Activated CD8-positive, alpha-beta memory T cell treated with anti-CD3 and anti-CD28 coated beads for 24 hours (primary cell): Measurements from ENCODE around the gene ADAMTSL2.

Source experiments
- DNase-seq: peaks from one replicate; pipeline ENCODE4 v3.0.0-alpha.2; 2020

ADAMTSL2 gene

DNA sequence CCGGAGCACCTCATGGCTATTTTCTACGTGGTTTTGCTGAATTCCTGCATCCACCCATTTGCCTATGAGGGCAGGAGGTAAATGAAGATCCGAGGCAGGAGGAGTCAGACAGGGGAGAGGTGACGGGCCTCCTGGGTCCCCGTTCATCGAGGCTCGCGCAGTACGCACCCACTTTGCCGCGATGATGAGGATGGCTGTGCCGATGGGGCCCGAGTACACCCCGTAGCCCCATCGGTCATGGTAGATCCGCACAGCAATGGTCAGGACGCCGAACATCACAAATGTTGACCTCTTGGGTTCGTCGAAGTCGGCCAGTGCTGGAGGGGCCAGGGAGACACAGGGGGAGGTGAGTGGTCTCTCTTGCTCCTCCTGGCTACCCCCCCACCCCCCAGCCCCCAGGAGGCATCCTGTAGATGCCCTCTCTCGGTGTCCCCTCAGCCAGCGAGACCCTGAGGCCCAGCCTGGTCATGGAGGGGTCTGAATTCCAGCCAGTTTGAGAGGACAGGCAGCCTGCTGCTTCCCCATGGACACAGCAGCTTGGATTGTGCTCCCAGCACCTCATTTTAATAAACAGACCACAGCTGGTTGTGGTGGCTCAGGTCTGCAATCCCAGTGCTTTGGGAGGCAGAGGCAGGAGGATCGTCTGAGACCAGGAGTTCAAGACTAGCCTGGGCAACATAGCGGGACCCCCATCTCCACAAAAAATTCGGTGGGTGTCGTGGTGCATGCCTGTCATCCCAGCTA is 15.6 kb upstream of the ADAMTSL2 start:
- DNase-seq = no peak

DNA sequence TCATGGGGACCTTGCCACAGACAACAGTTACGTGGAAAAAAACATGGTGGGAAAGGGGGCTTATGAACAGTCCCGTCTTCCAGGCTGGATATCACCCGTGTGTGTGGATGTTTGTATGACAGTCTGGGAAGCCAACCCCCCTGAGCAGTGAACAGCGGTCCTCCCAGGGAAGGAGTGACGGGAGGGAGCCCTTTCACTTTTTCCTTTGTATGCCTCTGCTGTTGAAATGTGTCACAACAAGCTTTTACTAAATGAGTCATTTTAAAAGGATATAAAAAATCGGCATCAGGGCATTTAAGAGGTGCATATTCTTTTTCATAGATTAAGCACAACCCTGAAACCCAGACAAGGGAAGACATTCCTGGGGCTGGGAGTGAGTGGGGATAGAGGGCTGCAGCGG is 14.8 kb upstream of the ADAMTSL2 start:
- DNase-seq = no peak

DNA sequence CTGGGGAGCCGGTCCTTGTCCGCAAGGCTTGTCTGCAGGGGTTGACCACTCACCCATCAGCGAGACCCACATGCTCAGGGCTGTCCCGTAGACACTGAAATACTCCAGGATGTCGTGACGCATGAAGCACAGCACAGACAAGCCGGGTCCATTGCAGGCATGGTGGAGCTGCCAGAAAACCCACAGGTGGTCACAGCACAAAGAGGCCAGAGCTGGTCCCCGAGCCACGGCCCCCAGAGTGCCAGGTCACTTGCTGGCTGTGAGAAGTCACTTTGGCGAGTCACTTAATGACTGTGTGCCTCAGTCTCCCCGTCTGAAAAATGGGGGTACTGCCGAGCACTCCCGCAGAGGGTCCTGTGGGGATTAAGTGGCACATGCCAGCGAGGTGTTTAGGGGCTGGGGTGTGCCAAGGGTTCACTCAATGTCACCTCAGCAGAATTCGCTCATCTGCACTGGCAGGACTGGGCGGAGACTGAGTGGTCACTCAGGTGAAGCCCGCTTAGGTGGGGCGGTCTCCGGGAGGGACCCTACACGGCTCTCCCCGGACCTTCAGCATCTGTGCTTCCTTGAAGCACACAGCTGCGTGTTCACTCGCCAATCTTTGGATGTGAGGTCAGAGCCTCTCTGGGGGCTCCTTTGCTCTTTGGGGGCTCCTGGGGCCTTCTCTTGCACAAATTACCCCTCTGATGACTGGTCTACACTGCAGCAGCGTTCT is 14.2 kb upstream of the ADAMTSL2 start:
- DNase-seq = no peak

DNA sequence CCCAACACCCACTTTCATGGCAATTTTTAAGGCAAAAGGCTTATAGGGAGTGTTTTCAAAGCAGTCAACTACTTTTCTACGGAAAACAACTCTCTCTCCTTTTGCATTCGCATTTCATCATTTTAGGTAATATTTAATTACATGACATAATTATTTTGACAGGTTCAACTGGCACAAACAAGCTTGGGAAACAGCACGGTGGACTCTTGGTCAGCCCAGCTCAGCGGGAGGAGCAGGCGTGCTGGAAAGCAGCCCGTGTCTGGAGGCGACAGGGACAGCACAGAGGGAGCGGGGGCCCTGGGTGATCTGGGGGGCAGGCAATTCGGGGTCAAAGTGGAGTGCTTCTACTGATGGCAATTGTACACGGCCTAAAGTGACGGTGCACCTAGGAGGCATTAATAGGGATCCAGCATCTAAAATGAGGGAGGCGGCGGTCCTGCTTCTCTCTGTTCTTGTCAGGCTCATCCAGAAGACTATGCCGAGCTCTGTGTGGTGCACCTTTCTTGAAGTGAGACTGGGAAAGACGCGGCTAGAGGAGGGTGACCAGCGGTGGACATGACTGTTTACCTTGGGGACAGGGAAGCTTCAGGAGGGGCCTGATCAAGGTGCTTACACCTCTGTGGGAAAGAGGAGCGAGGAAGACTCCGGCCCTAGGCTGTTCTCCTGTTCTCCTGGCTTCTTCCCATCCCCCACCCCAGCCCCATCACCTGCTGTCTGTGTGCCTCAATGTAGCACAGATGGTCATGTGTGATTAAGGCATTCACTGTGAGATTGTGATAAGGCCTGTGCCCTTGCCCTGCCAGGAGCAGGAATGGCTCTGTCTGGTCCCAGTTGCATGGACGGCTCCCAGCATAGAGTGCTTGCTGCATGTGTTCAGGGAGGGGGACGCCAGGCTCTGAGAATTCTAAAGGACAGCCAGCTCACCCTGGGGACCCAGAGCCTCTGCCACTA is 13.1 kb upstream of the ADAMTSL2 start:
- no peak for DNase-seq

DNA sequence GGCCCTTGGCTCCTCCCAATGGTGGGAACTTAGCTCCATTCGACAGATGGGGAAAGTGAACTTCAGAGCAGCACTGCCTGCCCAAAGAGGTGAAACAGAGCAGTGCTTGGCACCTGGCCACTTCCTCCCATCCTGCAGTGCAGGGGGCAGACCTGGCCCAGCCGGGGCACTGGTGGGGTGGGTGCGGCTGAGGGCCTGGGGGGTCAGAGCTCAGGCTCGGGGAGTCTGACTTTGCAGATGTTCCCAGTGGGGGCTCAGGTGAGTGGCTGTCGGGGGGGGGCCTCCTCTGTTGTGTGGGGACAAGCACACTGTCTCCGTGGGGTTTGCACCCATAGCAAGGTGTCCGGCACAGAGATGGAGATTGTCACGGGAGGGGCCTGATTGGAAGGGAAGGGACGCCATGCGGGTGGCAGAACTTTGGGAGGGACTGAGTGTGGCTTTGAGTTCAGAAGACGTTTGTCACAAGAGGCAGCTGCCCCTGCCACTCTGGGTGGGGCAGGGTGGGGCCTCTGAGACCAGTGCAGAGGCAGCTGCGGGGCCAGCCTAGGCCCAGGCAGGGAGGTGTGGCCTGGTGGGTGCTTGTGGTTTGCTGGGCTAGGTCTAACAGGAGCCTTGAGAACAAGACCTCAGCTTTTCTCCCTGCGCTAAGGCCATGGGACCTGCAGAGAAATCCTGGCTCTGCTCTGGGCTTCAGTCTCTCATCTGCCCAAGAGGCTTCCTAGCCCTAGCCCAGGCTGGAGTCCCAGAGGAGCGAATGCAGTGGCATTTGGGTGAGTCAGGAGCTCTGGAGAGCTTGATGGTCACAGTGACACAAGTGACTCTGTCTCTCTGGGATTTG is 12.2 kb upstream of the ADAMTSL2 start:
- no peak for DNase-seq

DNA sequence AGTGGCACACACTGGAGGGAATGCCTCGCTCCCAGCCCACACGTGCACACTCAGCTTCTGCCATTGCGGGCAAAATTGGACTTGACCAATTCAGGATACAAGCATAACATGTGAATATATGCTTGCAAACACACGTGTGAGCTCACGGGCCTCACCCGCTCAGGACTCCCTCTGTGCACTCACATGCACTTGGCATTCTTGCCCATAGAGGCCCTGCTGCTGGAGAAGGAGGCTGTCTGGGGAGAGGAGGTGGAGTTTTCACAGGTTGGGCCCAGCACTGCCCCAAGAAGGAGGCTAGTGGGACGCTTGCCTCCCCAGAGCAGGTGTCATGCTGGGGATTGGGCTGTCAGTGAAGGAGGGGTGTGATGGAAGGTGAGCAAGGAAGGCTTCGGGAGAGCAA is 11.4 kb upstream of the ADAMTSL2 start:
- no peak for DNase-seq

DNA sequence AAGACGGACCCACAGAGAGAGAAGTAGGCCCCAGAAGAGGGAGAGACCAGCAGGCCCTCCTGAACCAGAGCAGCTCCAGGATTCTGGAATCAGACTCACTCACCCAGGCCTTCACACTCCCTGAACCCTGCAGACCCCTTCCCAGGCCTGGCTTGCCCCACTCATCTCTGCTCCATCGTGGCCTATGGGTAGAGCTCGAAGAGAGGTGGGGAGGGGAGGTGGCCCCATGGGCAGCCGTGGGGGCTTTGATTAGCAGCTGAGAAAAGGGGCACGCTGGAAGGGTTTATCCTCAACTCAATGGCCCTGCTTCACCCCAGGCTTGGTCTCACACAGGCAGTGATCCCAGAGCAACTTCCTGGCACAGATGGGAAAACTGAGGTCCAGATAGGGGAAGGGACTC is 10.4 kb upstream of the ADAMTSL2 start:
- no peak for DNase-seq

DNA sequence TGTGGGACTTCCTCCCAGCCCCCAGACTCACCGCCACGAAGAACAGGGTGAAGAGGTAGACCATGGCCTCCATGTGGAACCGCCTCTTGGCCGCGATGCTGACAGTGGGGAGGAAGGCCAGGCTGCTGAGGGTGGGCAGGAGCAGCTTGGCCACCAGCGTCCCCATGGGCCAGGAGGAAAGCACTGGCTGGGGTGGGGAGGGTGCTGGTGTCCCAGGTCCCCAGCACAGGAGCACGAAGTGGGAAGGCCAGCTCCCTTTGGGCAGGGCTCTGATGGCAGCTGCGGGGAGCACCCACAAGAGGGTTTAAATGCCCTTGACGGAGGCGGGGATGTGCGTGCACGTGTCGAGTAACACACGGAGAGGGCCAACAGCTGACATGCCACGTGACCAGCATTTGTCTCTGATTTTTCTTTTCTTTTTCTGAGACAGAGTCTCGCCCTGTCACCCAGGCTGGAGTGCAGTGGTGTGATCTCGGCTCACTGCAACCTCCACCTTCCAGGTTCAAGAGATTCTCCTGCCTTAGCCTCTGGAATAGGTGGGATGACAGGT is 9.8 kb upstream of the ADAMTSL2 start, which contains the start of gene MYMK:
MYMK (minus strand) TSS at position 281 of the 550 bp plus-strand sequence; CDS start at position 166, 115 bp downstream.
- DNase-seq = no peak

DNA sequence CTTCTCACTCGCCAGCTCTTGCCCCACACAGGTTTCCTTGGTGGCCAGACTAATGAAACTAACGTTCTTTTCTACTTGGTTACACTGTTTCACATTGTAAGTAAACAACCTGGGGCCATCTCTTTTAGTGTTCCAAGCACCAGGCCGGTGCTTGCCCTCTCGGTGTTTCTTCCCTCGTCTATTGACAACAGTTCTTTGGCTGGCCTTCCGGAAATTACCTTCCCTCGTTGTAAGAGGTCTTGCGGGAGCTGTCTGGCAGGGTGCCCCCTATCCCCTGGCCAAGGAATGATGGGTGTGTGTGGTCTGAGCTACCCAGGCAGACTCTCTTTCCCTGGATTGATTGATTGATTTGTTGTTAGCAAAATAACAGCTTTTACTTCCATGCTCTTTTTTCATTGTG is 8.8 kb upstream of the ADAMTSL2 start:
- DNase-seq = no peak

DNA sequence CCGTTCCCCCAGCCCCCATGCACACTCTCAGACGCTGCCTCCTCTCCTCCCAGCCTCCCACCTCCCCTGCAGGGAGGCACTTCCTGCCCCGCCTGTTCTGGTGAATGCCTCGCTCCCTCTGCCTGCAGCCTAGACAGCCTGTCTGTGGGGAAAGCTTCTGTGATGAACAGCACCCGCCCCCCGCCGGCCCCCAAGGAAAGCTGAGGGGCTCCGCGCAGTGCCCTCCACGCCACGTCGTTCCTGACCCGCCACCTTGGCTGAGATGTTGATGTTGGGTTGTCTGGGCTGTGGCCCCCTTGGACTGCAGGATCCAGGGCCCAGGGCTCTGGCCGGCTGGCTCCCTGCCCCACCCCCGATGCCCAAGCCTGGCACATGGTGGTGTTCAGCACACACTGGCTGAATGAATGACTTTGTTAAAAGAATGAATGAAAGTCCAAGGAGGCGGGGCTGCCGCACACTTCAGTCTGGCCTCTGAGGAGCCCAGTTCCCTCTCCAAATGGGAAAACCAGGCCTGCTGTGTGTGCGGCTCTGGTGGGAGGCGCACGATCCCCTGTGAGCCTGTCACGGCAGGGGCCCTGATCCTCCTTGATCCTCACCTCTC is 7.7 kb upstream of the ADAMTSL2 start:
- no peak for DNase-seq

DNA sequence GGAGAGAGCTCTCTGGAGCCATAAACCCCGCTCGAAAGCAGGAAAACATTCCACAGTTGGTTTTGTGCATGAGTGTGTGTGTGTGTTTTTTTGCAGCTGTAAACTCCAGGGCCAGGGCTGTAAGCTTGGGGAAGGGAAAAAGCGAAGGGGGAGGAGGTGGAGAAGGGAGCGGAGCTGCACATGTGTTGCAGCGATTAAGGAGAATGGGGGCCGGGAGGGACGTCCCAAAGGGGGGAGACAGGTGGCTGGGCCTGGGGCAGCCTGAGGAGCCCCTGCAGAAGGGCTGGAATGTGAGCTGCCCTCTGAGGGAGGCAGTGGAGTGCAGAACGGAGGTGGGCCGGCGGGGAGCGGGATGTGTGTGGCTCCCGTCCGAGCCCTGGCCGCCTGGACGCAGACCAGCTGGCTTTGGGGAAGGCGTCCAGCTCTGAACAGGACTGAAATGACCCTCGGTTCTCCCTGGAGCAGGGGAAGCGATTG is 7.0 kb upstream of the ADAMTSL2 start:
- DNase-seq = no peak

DNA sequence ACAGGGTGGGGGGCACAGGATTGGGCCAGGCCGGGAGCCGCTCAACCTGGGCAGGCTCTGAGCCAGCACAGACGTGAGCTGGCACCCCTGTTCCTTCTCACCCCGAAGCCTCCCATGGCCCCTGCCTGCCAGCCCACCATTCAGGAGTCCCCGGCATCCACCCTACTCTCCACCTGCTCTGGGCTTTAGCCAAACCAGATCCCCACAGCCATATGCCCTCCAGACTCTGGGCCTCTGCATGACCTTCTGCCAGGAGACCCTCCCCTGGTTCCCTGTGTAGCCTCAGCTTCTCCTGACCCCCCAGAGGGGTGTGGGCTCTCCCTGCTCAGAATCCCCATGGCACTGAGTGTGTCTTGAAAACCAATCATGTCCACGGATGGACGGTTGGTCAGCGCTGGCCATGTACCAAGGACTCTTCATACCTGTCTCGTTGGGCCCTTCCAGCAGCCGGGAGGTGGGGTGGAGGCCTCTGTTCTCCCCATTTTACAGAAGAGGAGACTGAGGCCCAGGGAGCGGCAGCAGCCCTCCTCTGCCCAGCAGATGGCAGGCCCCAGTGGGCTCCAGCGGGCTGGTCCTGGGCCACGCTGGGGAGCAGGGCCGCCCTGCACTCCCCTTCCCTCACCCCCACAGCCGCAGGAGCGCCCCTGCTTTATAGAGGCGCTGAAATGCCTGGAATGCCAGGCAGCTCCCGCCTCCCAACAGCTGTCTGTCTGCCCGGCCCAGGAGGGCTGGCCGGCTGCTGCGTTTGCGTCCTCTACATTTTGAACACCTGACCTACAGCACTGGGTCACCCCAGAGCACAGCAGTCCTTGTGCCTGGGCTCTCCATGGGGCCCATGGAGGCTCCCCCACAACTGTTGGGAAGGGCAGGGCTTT is 6.3 kb upstream of the ADAMTSL2 start:
- no peak for DNase-seq

DNA sequence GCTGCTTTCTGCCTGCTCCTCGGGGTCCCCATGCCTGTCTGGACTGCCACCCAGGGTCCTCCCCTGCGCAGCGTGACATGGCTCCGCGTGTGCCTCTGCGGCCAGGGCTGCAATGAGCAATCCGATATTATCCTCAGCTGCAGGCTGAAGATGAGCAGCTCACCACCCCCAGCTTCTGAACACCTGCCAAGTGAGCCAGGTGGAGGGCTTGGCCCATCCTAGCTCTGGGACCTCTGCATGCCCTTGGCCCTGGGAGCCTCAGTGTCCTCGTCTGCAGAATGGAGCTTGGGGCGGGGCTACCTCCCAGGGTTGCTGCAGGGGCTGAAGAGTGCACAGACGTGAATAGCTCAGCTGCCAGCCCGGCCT is 5.6 kb upstream of the ADAMTSL2 start:
- DNase-seq = no peak

DNA sequence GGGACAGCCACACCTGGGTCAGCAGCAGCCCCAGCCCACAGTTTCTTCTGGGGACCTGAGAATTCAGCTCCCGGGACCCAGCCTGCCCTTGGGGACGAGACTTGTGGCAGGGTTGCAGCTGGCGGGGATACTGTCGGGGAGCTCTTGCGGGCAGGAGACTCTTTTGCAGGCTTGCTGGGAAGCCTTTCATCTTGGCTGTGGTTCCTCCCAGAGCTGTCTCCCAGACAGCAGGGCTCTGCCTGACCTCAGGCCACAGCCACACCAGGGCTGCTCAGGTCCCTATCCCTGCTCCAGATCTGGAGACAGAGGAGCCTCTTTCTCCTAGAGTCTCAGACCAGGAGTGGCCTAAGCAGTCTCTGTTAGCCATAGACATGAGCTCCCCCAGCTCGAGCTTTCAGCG is 5.0 kb upstream of the ADAMTSL2 start:
- no peak for DNase-seq

DNA sequence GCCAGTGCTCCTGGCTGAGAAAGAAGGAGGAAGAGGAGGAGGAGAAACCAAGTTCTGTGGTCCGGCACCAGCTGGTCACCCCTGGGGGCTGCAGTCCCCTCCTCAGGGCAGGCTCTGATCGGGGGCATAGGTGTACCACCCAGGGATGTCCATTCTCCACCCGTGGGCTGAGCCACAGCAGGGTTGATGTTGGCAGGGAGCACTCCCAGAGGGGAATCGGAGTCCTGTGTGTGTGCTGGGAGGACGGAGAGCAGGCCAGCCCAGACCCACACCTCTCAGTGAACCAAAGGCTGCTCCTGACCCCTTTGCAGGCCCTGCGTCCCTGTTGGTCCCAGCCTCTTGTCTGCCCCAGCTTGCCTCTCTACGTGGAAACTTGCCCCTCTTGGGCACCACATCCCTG is 4.6 kb upstream of the ADAMTSL2 start:
- DNase-seq = no peak

DNA sequence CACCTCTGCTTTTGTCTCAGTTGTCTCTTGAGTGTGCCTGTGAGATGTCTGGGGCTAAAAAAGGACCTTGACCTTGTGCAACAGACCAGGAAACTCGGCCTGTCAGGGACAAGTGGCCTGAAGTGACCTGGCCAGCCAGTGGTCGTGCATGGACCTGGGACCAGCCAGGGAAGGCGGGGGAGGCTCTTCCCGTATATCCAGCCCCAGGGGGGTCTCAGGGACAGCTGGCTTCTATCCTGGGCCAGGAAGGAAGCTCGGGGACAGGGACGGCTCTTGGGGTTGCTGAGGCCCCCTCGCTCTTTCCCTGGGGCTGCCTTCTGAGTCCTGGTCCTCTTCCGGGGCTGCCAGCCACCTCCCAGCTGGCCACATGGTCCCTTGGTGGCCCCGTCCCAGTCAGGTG is 3.2 kb upstream of the ADAMTSL2 start:
- no peak for DNase-seq

DNA sequence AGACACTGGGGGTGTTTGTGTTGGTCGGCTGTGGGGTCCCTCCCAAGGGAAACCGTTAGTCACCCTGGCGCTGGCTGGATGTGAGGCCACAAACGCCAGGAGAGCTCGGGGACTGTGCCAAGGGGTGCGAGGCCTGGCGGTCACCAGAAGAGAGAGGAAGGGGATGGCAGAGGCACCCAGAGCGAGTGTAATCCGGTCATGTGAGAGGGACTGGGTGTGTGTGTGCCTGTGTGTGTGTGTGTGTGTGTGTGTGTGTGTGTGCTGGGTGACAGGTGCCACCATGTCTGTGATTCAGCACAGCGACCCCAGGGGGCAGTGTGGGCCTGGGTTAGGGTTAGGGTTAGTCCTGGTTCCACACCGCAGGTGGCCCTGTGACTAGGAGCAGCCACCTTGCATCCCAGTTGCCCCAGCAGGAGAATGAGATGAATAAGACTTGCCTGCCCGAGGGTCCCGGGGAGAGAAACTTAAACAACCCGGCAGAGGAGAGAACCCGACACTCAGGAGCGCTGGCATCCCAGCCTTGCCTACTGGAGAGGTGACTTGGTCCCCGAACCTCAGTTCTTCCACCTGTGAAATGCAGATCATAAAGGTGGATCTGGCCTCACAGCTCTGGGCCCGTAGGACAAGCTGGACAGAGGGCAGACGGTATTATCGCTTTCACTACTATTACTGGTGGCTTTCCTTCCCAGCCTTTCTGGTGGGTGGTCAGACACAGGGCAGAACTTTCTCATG is 1.4 kb upstream of the ADAMTSL2 start:
- peak; percentile 81 for DNase-seq

DNA sequence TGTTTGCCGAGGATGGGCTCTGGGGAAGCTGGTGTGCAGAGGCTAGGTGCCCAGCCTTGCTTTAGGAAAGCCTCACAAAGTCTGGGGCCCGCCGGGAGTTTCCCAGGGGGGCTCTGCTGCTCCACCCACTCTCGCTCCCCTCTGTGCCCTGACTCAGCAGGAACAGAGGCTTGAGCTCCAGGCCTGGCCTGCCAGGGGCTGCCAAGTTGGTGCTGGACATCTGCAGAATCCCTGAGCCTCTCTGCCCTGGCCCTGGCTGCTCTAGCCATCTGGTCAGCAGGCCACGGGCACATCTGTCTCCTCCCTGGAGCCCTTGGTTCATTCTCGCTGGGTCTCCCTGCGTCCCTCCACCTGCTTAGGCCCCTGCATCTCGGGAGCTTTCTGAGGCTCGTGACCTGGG is 647 bp upstream of the ADAMTSL2 start:
- DNase-seq = no peak

DNA sequence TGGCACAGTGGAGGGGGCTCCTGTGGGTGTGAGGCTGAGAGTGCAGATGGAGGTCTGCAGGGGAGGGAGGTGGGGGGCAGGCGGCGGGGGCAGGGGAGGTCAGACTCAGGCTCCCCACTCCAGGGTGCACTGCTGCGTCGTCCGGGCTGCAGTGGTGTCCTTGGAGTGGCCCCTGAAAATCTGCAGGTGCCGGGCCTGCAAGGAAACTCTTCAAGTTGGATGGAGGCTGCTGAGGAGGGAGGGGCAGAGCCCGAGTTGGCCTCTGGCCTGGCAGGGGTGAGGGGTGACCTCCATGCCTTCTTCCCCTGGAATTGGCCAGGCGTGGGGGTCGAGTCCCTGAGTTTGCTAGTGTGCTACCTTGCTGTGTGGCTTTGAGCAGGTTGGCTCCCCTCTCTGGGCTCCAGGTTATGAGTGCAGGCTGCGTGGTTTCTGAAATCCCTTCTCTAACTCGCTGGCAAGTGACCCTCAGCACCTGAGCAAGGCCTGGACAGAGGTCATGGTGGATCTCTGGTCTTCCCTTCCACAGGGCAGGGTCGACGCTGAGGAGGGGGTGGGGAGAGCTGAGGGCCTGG is 888 bp downstream of the ADAMTSL2 start:
- DNase-seq = no peak

DNA sequence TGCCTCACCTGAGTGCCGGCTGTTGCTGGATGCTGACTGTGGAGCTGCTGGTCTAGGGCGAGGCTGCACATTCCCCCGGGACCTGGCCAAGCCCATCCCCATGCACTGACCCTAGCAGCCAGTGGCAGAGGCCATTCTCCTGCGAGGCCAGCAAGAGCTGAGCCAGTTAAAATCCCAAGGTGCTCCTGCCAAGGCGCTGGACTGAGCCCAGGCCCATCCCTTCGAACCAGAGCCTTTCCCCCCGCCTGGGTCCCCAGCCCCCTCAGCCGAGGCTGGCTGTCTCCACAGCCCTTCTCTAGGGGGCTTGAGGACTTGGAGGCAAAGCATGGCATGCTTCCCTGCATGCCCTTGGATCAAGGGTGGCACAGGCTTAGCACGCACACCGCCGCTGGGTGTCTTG is 1.6 kb downstream of the ADAMTSL2 start:
- no peak for DNase-seq
